GM21381 (cell line): Measurements from ENCODE around the gene RAD51B.
"Not testable (repeated sequence)": the region's sequence is repeated elsewhere in the genome, so short reads cannot be mapped to it uniquely, and the experiment has no call there.

Experiments used
- ATAC-seq: cut with Tn5 transposase; IDR thresholded peaks from one replicate; pipeline ENCODE4 v1.9.1; 2021; ENCODE audit warnings: mild to moderate bottlenecking, moderate library complexity; ENCODE audit not compliant: unreplicated experiment

Gene RAD51B

GRCh38 chr14:67943947-67944346, 124.4 kb downstream of the RAD51B start:
- ATAC-seq = no peak

GRCh38 chr14:67944605-67945004, 125.0 kb downstream of the RAD51B start:
- no peak for ATAC-seq

- ATAC-seq = no peak
Observed at GRCh38 chr14:67949771-67950170, 130.2 kb downstream of the RAD51B start.

GRCh38 chr14:67950386-67950785, 130.8 kb downstream of the RAD51B start:
- no peak for ATAC-seq

GRCh38 chr14:67951529-67952135, 132.1 kb downstream of the RAD51B start:
- no peak for ATAC-seq

GRCh38 chr14:67952381-67952780, 132.8 kb downstream of the RAD51B start:
- no peak for ATAC-seq

- ATAC-seq = no peak
Observed at GRCh38 chr14:67952786-67953185, 133.2 kb downstream of the RAD51B start.

GRCh38 chr14:67955261-67955660, 135.7 kb downstream of the RAD51B start:
- no peak for ATAC-seq

- no peak for ATAC-seq
Observed at GRCh38 chr14:67957946-67958345, 138.4 kb downstream of the RAD51B start.

- no peak for ATAC-seq
Observed at GRCh38 chr14:67961676-67962075, 142.1 kb downstream of the RAD51B start.

GRCh38 chr14:67962215-67962644, 142.7 kb downstream of the RAD51B start:
- peak; percentile 54 for ATAC-seq

- ATAC-seq = no peak
Observed at GRCh38 chr14:67963545-67963944, 144.0 kb downstream of the RAD51B start.

- ATAC-seq = no peak
Observed at GRCh38 chr14:67963960-67964812, 144.6 kb downstream of the RAD51B start.

GRCh38 chr14:67965696-67966095, 146.1 kb downstream of the RAD51B start:
- ATAC-seq = no peak

- ATAC-seq = no peak
Observed at GRCh38 chr14:67967206-67967605, 147.6 kb downstream of the RAD51B start.

- ATAC-seq = not testable (repeated sequence)
Observed at GRCh38 chr14:67967970-67968369, 148.4 kb downstream of the RAD51B start.

- no peak for ATAC-seq
Observed at GRCh38 chr14:67970923-67971322, 151.3 kb downstream of the RAD51B start.

GRCh38 chr14:67971627-67972625, 152.3 kb downstream of the RAD51B start:
- no peak for ATAC-seq

- no peak for ATAC-seq
Observed at GRCh38 chr14:67973436-67973835, 153.9 kb downstream of the RAD51B start.

- no peak for ATAC-seq
Observed at GRCh38 chr14:67975470-67975869, 155.9 kb downstream of the RAD51B start.

- ATAC-seq = no peak
Observed at GRCh38 chr14:67977434-67978034, 158.0 kb downstream of the RAD51B start.
